ENCODE measurements around the gene KIAA0319L.
A peak's percentile ranks its signal among the peaks of the same experiment; 100 is the strongest.
"Not testable (repeated sequence)": the region's sequence is repeated elsewhere in the genome, so short reads cannot be mapped to it uniquely, and the experiment has no call there.

KIAA0319L gene

DNA sequence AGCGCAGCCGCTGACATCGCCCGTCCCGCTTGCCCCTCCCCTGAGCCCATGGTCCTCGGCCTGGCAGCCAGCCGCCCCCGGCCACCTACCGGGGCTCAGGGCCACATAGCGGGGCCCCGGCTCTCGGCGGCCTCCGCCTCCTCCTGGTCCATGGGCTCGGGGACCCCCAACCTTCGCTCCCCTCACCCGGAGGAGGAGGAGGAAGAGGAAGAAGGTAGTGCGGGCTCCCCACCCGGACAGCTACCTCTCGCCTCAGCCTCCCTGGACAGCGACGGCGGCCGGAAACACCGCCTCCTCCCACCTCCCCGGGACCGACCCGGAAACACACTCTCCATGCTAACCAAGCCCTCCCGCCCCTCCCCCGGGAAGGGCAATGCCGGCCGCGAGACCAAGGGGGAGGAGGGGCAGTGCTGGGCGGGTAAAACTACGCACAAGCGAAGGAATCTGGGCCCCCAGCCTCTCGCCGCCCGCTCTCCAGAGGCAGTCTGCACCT lies at the start of gene KIAA0319L:
Gene KIAA0319L, minus strand, starts transcription at position 286 of the 493 bp plus-strand sequence. CDS start 2,912 bp downstream, outside the sequence.
- peak; percentile 72 for DNase-seq (ENCODE audit: low read depth)

DNA sequence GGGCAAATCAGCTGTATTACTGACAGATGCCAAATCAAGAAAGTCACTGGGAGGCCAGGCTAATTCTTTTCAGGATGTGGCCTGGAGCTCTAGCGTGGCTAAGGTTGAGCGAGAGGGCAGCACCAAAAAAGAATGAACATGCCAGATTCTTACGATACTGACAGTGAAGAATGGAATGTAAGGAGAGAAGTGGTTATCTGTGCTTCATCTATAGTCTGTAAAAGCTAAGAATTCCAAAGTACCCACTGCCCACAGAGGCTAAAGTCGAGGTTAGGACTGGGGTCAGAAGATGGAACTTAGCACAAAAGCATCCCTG lies 48.6 kb upstream of the KIAA0319L start:
- DNase-seq (ENCODE audit: low read depth): peak; percentile 20

DNA sequence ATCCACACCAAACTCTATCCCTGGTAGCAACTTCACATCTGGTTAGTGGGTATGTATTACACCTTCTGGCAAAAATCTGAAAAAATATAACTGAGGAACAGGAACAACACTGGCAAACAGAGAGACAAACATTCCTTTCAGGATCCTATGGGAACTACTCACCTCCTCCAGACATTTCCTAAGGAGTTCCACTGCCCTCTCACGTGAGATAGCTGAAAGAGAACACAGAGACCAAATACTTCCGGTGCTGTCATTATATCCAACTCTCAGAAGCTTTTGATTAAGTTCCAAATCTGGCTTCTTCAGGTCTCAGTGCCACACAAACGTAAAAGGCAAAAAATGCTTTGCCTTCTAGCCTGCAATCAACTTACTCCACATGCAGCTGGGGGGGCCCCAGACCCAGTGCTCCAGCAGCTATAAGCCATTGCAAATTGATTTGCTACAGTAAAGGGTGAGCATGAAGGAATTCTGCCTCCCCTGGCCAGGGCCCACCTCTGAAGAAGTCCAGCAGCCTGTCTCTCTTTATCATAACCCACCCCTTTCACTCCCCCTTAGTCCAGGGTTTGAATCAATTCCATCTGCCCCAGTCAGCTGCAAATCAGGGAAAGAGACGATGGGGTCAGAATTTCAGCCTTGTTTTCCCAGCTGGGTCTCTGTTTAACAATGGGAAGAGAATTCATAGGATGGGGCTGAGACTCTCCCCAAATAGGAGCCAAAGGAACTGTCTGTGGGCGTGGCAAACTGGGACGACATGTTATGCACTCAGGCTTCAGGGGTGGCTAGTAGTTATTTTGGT lies 48.1 kb upstream of the KIAA0319L start:
- no peak for DNase-seq (ENCODE audit: low read depth)

DNA sequence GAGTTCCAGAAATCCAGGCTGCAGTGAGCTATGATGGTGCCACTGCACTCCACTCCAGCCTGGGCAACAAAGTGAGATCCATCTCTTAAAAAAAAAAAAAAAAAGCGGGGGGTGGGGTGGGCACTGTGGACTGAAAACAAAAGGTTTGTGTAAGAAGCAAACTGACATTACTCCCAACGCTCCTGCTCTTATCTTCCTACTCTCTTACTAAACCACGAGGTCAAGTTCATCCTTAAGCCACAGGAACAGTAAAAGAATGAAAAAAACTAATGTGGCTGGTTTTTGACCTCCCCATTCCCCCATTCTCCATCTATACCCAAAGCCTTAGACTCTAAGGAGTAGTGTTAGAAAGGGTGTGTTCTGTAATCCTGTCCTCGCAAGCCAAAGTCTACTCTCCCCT lies 46.7 kb upstream of the KIAA0319L start:
- DNase-seq (ENCODE audit: low read depth): no peak

DNA sequence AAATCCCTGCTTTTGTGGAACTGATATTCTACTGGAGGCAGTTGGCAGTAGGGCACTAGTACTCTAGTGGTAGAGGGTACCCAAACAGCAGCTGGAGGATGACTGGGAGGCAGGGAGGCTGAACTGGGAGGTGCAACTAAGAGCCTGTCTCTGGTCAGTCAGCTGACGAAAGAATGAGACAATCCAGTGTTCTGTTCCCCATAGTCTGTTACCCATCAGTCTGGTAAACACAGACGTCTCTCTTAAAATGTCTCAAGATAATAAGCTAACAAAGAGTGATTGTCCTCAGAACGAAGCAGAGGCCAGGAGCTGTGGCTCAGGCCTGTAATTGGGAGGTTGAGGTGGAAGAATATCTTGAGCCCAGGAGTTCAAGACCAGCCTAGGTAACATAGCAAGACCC lies 46.3 kb upstream of the KIAA0319L start:
- DNase-seq (ENCODE audit: low read depth): no peak

DNA sequence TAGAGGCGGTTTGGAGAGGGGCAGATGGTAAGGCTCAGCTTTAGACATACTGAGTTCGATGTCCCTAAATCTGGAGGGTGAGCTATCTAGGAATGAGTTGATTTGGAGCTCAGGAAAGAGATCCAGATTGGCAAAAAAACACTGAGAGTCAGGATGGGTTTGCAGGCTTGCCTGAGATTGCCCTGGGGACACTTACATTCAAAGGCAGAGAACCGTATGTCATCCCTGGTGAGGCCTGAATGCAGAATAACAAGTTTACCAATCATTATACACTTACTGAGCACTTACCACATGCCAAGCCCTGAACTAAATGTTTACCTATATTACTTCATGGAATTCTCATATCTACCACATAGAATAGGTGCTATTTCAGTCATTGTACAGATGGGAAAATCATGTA lies 43.4 kb upstream of the KIAA0319L start:
- no peak for DNase-seq (ENCODE audit: low read depth)

DNA sequence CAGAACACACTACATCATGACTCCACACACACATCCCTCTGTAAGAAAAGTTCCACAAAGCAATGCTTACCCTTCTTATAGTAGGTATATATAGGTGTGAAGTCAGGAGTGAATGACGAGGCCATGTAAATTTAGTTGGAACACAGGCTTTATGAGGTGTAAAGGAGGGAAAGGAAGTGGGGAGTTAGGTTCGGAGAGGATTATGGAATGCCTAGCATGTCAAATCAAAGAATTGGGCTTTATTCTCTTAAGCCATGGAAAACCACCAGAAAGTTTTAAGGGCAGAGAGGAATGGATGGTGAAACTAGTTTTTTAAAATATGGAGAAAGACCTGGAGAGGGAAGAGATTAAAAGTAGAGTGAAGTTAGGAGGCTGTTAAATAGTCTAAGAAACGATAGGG lies 42.2 kb upstream of the KIAA0319L start:
- DNase-seq (ENCODE audit: low read depth): no peak

DNA sequence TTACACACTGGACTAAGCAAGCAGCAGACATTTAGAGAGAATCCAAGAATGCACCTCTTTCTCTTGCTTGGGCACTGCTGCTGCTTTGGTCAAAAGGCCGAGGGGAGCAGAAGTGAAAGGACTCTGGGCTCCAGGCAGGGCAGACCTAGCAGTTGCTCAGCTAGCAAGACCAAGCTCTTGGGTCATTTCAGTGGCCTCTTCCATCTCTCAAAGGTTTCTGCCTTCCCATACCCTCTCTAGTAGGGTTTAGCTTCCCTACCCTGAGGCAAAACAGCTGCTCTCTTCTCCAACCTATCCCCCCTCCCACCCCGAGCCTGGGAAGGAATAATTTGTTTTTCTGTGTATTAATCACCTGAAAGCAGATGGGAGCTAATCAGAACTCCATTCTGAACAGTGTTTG lies 41.7 kb upstream of the KIAA0319L start:
- DNase-seq (ENCODE audit: low read depth): no peak

DNA sequence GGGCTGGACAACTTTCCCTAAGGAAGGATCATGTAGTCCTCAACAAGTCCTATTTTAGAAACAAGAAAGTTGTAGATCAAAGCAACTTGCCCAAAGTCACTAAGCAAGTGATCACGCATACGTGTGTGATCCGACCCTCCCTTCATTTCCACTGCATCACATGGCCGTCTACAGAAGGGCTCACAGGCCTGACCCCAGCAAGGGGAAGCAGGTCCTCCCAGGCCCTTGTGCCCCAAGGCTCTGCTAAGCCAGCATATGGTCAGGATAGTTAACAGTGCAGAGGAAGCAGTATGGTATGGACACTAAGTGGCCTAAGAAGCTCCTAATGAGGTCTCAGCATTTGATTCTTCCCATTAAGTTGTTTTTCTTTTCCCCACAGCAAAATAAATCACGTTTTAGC lies 40.7 kb upstream of the KIAA0319L start:
- DNase-seq (ENCODE audit: low read depth): no peak

DNA sequence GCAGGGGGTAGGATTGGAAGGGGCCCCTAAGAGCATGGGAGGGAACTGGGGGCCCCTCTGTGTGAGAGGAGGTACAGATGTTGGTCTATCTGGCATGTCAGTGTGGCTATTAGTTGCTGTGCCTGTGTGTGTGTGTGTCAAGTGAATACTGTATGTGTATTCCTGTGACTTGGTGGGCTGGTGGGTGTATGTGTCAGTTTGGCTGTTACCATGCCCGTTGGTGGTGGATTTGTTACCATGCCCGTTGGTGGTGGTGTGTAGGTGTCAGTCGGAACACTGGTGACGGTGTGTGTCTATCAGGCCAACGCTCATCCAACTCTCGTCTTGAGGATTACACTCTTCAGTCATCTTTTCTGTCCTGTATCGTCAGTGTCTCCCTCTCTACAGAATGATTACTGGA lies 38.5 kb upstream of the KIAA0319L start:
- DNase-seq (ENCODE audit: low read depth): no peak

DNA sequence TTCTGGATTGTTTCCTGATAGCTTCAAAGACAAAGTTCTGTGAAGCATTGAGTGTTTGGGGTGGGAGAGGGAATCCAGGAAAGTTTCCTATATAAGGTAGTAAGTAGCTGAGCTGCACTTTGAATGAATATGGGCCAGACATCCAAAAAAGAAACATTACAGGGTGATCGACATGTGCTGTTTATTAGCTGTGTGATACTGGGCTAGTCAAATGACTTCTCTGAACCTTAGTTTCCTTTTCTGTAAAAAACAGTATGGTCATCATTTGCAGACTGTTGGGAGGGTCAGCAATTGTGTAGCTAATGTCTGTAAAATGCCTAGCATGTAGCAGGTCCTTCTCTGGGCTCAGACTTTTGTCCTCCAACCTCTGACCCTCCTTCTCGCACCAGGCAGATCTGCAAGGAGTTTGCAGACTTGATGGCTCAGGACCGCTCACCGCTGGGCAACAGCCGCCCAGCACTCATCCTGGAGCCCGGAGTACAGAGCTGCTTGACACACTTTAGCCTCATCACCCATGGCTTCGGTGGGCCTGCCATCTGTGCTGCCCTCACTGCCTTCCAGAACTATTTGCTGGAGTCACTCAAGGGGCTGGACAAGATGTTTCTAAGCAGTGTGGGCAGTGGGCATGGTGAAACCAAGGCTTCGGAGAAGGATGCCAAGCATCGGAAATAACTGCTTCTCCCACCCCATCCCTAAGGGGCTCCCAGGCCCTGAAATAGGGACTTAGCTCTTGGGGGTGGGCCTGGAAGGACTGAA lies 37.0 kb upstream of the KIAA0319L start:
- DNase-seq (ENCODE audit: low read depth): no peak

DNA sequence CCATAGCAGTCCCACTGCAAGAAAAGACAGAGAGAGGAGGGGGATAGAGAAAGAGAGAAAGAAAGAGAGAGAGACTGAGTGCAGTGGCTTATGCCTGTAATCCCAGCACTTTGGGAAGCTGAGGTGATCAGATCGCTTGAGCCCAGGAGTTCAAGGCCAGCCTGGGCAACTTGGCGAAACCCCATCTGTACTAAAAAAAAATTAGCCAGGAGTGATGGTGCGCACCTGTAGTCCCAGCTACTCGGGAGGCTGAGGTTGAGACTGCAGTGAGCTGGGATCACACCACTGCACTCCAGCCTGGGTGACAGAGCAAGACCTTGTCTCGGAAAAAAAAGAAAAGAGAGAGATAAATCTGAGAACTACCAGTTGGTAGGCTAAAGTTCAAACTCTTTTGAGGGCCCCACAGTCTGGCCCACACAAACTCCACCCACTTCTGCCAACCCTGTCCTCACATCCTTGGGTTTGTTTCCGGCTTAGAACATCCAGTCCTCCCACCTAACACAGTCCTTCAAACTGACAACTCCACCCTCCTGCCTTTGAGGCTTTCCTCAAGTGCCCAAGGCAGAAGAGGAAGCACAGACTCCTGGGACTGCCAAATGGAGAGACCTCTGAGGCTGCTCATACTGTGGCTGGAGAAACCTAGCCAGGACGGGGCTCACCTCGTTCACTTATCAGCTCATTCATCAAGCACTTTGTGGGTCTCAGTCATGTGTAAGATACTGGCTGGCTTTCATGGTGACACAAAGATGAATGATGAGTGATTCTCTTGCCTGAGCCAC lies 36.0 kb upstream of the KIAA0319L start:
- DNase-seq (ENCODE audit: low read depth): no peak

DNA sequence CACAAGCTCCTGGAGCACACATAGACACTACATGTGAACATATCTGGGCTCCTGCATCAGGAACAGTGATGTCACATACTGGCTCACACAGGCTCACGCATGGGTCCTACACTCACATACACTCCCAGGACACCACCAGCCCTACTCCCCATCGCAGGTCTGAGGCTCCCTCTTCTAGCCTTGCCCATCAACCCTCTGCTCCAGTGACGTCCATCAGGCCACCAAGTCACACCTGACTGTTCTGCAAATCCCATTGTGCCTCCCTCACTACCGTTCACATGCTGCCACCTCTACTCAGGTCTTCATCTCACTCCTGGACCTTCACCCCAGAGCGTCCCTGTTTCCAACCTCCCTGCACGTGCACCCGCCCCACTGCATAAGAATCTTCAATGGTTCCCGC lies 34.0 kb upstream of the KIAA0319L start:
- DNase-seq (ENCODE audit: low read depth): no peak

DNA sequence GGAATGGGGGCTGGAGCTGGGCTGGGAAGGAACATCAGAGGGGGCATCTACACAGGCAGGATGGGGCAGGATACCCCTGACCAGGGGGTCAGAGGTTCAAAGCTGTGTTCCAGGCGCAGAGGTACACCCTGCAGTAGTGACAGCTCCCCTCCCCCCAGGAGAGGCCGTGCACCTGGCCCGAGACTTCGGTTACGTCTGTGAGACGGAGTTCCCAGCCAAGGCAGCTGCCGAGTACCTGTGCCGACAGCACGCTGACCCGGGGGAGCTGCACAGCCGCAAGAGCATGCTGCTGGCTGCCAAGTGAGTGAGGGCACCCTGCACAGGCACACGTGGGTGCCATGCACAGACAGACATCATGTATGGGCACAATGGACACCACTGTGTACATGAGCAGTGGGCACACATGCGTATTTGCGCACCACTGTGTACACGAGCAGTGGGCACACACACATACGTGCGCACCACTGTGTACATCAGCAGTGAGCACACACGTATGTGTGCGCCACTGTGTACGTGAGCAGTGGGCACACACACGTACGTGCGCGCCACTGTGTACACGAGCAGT lies 33.4 kb upstream of the KIAA0319L start:
- no peak for DNase-seq (ENCODE audit: low read depth)

DNA sequence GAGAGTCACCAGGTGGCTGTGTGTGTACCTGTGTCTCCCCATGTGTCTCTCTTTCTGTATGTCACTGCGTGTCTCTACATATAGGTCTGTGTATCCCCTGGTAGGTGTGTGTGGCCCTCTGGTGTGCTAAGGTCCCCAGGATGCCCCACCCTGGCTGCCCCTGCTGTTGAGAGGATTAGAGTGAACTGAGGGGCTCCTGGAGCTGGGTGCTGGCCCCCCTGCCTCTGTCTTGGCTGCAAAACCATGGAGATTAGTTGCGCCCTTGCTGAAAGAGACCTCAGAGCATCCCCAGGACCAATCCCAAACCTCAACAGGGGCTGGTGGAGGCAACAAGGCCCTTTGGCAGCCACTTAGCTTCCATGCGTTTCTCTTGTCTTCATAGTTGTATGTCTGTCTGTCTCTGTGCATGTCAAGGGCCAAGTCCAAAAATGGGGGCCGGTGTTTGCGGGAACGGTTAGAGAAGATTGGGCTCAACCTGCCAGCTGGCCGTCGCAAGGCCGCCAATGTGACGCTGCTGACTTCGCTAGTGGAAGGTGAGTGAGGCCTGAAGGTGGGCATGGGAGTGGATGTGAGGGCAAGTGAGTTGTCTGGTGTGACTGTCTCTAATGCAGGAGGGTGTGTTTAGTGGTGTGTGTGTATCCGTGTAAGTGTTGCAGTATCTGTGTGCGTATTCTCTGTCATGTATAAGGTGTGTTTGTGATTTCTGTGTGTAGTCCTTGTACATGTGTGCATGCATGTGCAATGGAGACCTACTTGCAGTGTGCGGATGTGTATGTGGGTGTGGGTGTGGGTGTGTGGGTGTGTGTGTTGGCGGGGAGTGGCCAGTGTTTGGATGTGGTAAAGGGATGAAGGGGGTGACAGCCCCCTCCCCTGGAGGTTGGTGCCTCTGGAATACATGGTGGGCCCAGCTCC lies 32.6 kb upstream of the KIAA0319L start:
- no peak for DNase-seq (ENCODE audit: low read depth)

DNA sequence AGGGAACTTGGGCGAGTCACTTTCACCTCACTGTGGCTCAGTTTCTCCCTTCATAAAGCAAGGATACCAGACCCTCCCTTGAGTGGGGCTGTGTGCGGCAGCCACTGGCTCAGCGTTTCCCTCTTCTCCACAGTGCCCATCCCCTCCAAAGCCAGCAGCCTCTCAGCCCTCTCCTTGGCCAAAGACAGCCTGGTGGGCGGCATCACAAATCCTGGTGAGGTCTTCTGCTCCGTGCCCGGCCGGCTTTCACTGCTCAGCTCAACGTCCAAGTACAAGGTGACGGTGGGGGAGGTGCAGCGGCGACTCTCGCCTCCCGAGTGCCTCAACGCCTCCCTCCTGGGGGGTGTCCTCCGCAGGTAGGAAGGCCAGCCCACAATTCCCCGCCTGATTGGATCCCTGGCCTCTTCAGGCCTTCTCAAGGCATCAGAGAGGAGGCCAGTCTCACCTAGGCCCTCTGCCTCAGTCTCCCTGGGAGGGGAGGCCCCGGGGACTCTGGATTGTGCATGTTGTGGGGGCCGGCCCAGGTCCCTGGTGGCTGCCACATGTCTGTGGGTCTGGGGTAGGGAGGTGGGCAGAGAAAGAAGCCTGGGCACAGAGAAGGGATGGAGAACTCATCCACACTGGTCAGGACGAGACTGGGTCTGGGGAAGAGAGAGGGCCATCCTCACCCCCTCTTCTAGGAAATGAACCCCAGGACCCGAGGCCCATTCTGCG lies 31.2 kb upstream of the KIAA0319L start:
- DNase-seq (ENCODE audit: low read depth): no peak

DNA sequence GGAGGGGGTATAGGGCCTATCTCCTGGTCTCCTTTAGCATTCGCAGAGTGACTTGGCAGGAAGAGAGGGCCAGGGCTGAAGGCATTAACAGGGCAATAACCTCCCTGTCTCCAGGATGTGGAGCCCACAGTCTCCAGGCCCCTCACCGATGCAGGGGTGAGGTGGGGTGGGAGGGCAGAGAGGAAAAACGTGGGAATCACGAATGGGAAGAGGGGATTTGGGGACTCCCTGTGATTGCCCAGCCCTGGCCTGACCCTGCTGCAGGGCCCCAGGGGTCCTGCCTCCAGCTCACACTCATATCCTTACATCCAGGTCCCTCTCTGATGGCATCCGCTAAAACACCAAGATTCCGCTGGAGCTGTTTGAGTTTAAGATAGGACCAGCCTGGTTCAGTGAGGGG lies 30.5 kb upstream of the KIAA0319L start:
- DNase-seq (ENCODE audit: low read depth): no peak

DNA sequence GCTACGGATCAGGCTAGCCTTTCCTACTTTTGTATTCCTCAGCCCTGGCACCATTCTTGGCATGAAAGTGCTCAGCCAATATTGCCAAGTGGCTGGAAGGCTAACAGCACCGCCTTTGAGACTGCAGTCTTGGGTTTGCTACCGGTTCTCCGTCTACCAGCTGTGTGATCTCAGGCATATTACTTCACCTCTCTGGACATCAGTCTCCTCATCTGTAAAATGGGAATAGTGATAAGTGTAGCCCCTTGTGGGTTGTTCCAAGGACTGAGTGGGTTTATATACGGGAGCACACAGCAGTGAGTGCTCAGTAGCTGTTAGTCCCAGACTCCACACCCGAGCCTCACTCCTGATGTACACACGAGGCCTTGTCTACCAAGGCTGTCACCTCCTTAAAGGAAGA lies 29.6 kb upstream of the KIAA0319L start:
- no peak for DNase-seq (ENCODE audit: low read depth)

DNA sequence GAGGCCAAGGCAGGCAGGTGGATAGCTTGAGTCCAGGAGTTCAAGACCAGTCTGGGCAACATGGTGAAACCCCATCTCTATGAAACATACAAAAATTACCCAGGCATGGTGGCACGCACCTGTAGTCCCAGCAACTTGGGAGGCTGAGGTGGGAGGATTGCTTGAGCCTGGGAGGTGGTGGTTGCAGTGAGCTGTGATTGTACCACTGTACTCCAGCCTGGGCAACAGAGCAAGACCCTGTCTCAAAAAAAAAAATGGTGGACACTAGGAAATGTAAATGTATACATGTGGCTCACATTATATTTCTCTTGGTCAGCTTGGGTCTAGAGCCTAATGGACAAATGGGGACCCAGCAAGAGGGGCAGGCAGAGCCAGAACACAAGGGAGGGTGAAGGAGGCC lies 28.6 kb upstream of the KIAA0319L start:
- DNase-seq (ENCODE audit: low read depth): not testable (repeated sequence)

DNA sequence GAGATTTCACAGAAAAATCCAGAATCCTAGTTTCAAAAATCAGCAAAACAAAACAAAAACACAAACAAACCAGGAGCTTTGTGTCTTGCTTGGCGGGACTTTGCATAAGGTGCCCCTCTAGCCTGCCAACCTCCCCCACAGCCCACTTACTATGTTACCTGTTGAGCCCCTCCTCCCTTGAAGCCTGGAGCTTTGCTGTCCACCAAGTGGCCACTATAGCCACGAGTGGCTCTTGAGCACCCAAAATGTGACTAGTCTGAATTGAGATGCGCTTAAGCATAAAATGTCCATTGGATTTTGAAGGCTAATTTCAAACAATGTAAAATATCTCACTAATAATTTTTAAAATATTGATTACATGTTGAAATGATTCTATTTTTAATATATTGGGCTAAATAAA lies 28.1 kb upstream of the KIAA0319L start:
- no peak for DNase-seq (ENCODE audit: low read depth)

DNA sequence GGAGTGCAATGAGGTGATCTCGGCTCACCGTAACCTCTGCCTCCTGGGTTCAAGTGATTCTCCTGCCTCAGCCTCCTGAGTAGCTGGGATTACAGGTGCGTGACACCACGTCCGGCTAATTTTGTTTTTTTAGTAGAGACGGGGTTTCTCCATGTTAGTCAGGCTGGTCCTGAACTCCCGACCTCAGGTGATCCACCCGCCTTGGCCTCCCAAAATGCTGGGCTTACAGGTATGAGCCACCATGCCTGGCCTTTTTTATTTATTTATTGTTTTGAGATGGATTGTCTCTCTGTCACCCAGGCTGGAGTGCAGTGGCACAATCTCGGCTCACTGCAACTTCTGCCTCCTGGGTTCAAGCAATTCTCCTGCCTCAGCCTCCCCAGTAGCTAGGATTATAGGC lies 24.4 kb upstream of the KIAA0319L start:
- not testable (repeated sequence) for DNase-seq (ENCODE audit: low read depth)
